PFSK-1 (cell line): ENCODE results near the gene TSPAN18.

Experiments
- POLR2AphosphoS5 ChIP-seq: IDR thresholded peaks from 2 replicates; pipeline ENCODE4 v1.6.1; 2012; ENCODE audit warnings: low read depth, mild to moderate bottlenecking, control low read depth, low read length, moderate library complexity
- SIN3A ChIP-seq: IDR thresholded peaks from 2 replicates; pipeline ENCODE4 v1.6.1; 2012; ENCODE audit warnings: mild to moderate bottlenecking, low read length, moderate library complexity, borderline replicate concordance; ENCODE audit not compliant: insufficient read depth

- TF ChIP-seq SIN3A, result no peak
- TF ChIP-seq POLR2AphosphoS5, result no peak
Observed at GRCh38 chr11:44940404-44940803, 213.6 kb downstream of the TSPAN18 start.
